ENCODE measurements around the gene SSR2. TPM values are rescaled to one million over a fixed set of nuclear protein-coding genes. Genes with fewer than 3 reads are reported as not detected.

Gene SSR2
- total RNA-seq, 2 experiments from 2014 or later: 143 to 197 TPM

DNA sequence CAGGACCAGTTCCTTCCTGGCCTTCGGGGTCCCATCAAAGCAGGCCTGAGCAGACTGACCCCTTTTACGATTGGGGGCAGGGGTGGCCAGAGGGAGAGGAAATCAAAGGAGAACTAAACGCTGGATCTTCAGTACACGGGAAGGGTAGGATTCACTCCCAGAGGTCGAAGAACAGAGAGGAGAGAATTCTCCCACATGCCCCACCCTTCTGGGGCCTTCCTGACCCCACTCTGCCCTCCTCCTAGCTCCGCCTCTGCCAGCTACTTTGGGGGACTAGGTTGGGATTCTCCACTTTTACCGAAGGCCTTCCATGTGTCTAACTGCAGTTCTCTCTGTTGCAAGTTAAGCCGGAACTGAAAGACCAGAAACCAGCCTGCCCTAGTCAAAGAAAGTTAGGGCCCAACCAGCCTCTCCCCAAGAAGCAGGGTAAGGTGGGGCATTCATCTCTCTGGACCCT, 41.8 kb downstream of the SSR2 start:
- ChIA-PET CTCF (interaction anchor here (0.9 to 3.5 kb wide), 8 partner anchors 9 to 60 kb away, joined by 3 to 27 read pairs (median 6); partner anchors contain the start of gene KHDC4), POLR2A (interaction anchor here (1.1 to 6.5 kb wide), 6 partner anchors 12 to 72 kb away, joined by 3 to 62 read pairs (median 8); partner anchors contain the start of gene KHDC4)
- DNase-seq (peak; percentile 36), ATAC-seq (peak; percentile 4)
- intact Hi-C loops (cut with DNase I, micrococcal nuclease): loop anchor here (1.0 to 5.0 kb wide), 11 partner anchors 9 to 702 kb away; partner anchors contain the start of genes KHDC4 (in 2 of the 2), SYT11 (in 2 of the 2), DAP3 (in 1 of the 2) and GON4L (in 1 of the 2)
- H3K4me3 Mint-ChIP-seq: peak overlapping the region; percentile 100
- H3K36me3 Mint-ChIP-seq (ENCODE audit: low read depth): peaks cover 40% of the 10 kb centered on the region
- peaks cover 64% of the 10 kb centered on the region for H3K4me1 Mint-ChIP-seq
- H3K9me3 Mint-ChIP-seq (ENCODE audit: low read depth): no peaks in the 10 kb centered on the region
- H3K27ac Mint-ChIP-seq: peak overlapping the region; percentile 96
- H3K27me3 Mint-ChIP-seq: no peaks in the 10 kb centered on the region

GRCh38 chr1:155978325-155978972, 42.3 kb downstream of the SSR2 start, which contains the start of gene ARHGEF2:
ARHGEF2 (minus strand) TSS chr1:155978547; CDS start chr1:155978427, 120 bp downstream.
- ChIA-PET CTCF (interaction anchor here (0.9 to 3.5 kb wide), 8 partner anchors 9 to 59 kb away, joined by 3 to 27 read pairs (median 6); partner anchors contain the start of gene KHDC4), POLR2A (interaction anchor here (1.0 to 6.5 kb wide), 7 partner anchors 12 to 71 kb away, joined by 3 to 62 read pairs (median 4); partner anchors contain the start of gene KHDC4)
- intact Hi-C loops (cut with DNase I, micrococcal nuclease): loop anchor here (1.0 to 5.0 kb wide), 11 partner anchors 8 to 701 kb away; partner anchors contain the start of genes KHDC4 (in 2 of the 2), SYT11 (in 2 of the 2), DAP3 (in 1 of the 2) and GON4L (in 1 of the 2)
- peak within 1 kb of the TSS; percentile 96 for H3K27ac Mint-ChIP-seq
- peaks cover 68% of the 10 kb centered on the region for H3K4me1 Mint-ChIP-seq
- H3K9me3 Mint-ChIP-seq (ENCODE audit: low read depth): no peaks in the 10 kb centered on the region
- H3K36me3 Mint-ChIP-seq (ENCODE audit: low read depth): peaks cover 41% of the 10 kb centered on the region
- ATAC-seq (peak; percentile 57), DNase-seq (peak; percentile 88)
- H3K27me3 Mint-ChIP-seq: no peaks in the 10 kb centered on the region
- H3K4me3 Mint-ChIP-seq: peak within 1 kb of the TSS; percentile 100

- ChIA-PET CTCF (interaction anchor here (0.6 to 3.5 kb wide), 17 partner anchors 8 to 357 kb away, joined by 3 to 27 read pairs (median 4); partner anchors contain the start of genes KHDC4 and SSR2), POLR2A (interaction anchor here (0.8 to 6.5 kb wide), 11 partner anchors 10 to 235 kb away, joined by 3 to 62 read pairs (median 4); partner anchors contain the start of genes KHDC4, PMF1 and SYT11)
- peak; percentile 80 for DNase-seq
- peaks cover 45% of the 10 kb centered on the region for H3K36me3 Mint-ChIP-seq (ENCODE audit: low read depth)
- intact Hi-C loops (cut with DNase I, micrococcal nuclease): loop anchor here (1.0 to 5.0 kb wide), 13 partner anchors 8 to 701 kb away; partner anchors contain the start of genes KHDC4 (in 2 of the 2), RIT1 (in 2 of the 2), SYT11 (in 2 of the 2) and DAP3 (in 1 of the 2)
- peak overlapping the region; percentile 96 for H3K27ac Mint-ChIP-seq
- peak overlapping the region; percentile 100 for H3K4me3 Mint-ChIP-seq
- peaks cover 68% of the 10 kb centered on the region for H3K4me1 Mint-ChIP-seq
- H3K9me3 Mint-ChIP-seq (ENCODE audit: low read depth): no peaks in the 10 kb centered on the region
- peak; percentile 20 for ATAC-seq
- no peaks in the 10 kb centered on the region for H3K27me3 Mint-ChIP-seq
These were observed 42.9 kb downstream of the SSR2 start for GRCh38 chr1:155977690-155978324.

GRCh38 chr1:155976913-155977689, 43.6 kb downstream of the SSR2 start:
- peak; percentile 10 for ATAC-seq

DNA sequence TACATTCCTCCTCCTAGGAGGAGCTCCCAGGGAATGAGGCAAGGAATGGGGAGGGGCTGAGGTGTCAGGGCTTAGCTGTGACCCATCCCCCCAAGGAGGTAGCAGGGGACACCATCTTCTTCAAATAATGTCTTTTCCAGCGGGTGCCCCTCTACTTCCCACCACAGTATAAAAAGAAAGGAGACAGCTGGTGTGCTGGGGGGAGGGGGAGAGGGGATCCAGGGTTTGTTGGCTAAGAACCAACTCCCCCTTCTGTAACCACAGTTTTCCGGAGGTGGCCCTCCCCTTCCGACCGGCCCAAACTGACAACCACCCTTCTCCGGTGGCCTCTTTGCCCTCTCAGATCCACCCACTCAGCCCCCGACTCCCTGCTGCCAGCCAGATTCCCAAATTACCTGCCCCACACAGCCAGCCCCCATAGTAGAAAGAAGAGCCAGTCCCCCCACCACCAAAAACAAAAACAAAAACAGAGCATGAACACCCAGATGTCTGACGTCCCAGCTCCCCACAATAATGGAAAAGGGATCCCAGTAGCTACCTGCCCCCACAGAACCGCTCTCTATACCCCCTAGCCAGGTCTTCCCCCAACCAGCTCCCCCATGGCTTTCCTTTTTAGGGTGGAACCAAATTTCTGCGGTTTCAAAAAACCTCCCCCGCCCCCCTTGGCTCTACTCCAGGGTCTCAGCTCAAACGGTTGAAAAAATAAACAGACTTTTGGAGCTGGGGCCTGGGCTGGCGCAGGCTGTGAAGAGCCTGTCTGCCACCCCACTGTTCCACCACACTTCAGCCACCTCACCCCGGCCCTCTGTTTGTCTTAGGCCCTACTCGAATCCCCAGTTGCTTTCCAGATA, 44.5 kb downstream of the SSR2 start:
- H3K4me3 Mint-ChIP-seq: peak overlapping the region; percentile 100
- ChIA-PET POLR2A (interaction anchor here (0.6 to 6.5 kb wide), 8 partner anchors 9 to 218 kb away, joined by 3 to 62 read pairs (median 9); partner anchors contain the start of genes KHDC4 and SLC25A44), CTCF (interaction anchor here (0.6 to 3.5 kb wide), 13 partner anchors 9 to 652 kb away, joined by 3 to 27 read pairs (median 4); partner anchors contain the start of gene KHDC4)
- H3K36me3 Mint-ChIP-seq (ENCODE audit: low read depth): peaks cover 45% of the 10 kb centered on the region
- no peaks in the 10 kb centered on the region for H3K27me3 Mint-ChIP-seq
- intact Hi-C loops (cut with DNase I, micrococcal nuclease): loop anchor here (2.0 to 5.0 kb wide), 5 partner anchors 29 to 699 kb away; partner anchors contain the start of genes DAP3 (in 1 of the 2), GON4L (in 1 of the 2), HCN3 (in 1 of the 2) and RUSC1 (in 1 of the 2)
- peak overlapping the region; percentile 96 for H3K27ac Mint-ChIP-seq
- DNase-seq (peak; percentile 74), ATAC-seq (peak; percentile 11)
- no peaks in the 10 kb centered on the region for H3K9me3 Mint-ChIP-seq (ENCODE audit: low read depth)
- peaks cover 66% of the 10 kb centered on the region for H3K4me1 Mint-ChIP-seq

More at GRCh38 chr1:155976913-155977689, 43.6 kb downstream of the SSR2 start:
- Mint-ChIP-seq H3K4me1 (peaks cover 68% of the 10 kb centered on the region), H3K36me3 (ENCODE audit: low read depth) (peaks cover 49% of the 10 kb centered on the region), H3K27me3 (no peaks in the 10 kb centered on the region), H3K4me3 (peak overlapping the region; percentile 100), H3K27ac (peak overlapping the region; percentile 96), H3K9me3 (ENCODE audit: low read depth) (no peaks in the 10 kb centered on the region)
- intact Hi-C loops (cut with DNase I, micrococcal nuclease): loop anchor here (1.0 to 5.0 kb wide), 7 partner anchors 30 to 700 kb away; partner anchors contain the start of genes DAP3 (in 1 of the 2), GON4L (in 1 of the 2), HCN3 (in 1 of the 2) and RIT1 (in 1 of the 2)
- peak; percentile 54 for DNase-seq
- CTCF ChIA-PET: interaction anchor here (0.6 to 3.5 kb wide), 16 partner anchors 10 to 653 kb away, joined by 3 to 27 read pairs (median 4); partner anchors contain the start of genes KHDC4 and SSR2
- POLR2A ChIA-PET: interaction anchor here (0.7 to 6.5 kb wide), 11 partner anchors 10 to 236 kb away, joined by 3 to 62 read pairs (median 6); partner anchors contain the start of genes KHDC4, PMF1, SLC25A44 and SYT11

- no peak for DNase-seq
- H3K9me3 Mint-ChIP-seq (ENCODE audit: low read depth): no peaks in the 10 kb centered on the region
- intact Hi-C loops (cut with DNase I, micrococcal nuclease): loop anchor here (2.0 to 5.0 kb wide), 5 partner anchors 29 to 698 kb away; partner anchors contain the start of genes DAP3 (in 1 of the 2), GON4L (in 1 of the 2), HCN3 (in 1 of the 2) and RUSC1 (in 1 of the 2)
- H3K36me3 Mint-ChIP-seq (ENCODE audit: low read depth): peaks cover 46% of the 10 kb centered on the region
- no peak for ATAC-seq
- POLR2A ChIA-PET: interaction anchor here (0.6 to 6.5 kb wide), 6 partner anchors 13 to 327 kb away, joined by 3 to 62 read pairs (median 9); partner anchors contain the start of gene KHDC4
- H3K4me1 Mint-ChIP-seq: peaks cover 66% of the 10 kb centered on the region
- H3K27ac Mint-ChIP-seq: peak overlapping the region; percentile 96
- peak overlapping the region; percentile 100 for H3K4me3 Mint-ChIP-seq
- CTCF ChIA-PET: interaction anchor here (0.6 to 3.5 kb wide), 7 partner anchors 14 to 875 kb away, joined by 3 to 27 read pairs (median 5); partner anchors contain the start of gene KHDC4
- no peaks in the 10 kb centered on the region for H3K27me3 Mint-ChIP-seq
These were observed 45.2 kb downstream of the SSR2 start for GRCh38 chr1:155975375-155976061.

DNA sequence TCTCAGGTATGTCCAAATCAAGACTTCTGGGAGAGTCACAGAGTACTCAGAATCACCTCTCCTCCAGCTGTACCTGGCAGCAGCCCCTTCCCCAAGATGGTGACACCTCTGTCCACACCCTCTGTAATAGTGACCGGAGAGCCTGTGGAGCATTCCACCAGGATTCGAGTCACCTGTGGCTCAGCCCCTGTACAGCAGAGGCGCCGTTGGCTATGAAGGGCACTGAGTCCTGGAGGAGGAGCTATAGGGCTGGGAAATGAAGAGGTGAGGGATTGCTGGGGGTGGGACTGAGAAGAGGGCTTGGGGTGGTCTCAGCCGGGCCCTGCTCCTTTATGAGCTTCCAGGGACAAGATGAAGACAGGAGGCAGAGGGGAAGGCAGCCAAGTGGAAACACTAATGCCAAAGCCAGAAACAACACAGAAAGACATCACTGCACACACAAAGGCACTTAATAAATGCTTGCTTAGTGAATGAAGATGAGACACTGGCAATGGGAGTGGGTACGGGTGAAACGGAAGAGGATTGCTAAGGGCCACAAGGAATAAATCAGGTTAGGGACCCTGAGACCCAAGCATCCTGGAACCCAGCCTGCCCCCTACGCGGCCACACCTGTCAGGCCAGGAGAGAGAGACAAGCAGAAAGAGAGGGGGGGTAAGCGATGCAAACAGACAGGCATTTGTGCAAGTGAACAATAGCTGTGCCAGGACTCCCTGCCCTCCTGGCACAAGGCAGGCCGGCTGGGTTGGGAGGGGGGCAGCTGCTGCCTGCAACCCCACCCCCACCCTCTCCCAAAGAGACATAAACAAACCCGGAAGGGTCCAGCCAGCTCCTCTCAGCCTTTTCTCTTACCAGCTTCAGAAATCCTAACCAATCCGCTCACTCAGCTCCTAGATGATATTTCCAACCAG, 46.3 kb downstream of the SSR2 start:
- peaks cover 53% of the 10 kb centered on the region for H3K36me3 Mint-ChIP-seq (ENCODE audit: low read depth)
- DNase-seq (no peak), ATAC-seq (no peak)
- H3K4me1 Mint-ChIP-seq: peaks cover 66% of the 10 kb centered on the region
- POLR2A ChIA-PET: interaction anchor here (0.6 to 6.5 kb wide), 5 partner anchors 28 to 328 kb away, joined by 3 to 62 read pairs (median 5); partner anchors contain the start of gene KHDC4
- CTCF ChIA-PET: interaction anchor here (0.6 to 2.4 kb wide), 8 partner anchors 15 to 874 kb away, joined by 3 to 15 read pairs (median 5); partner anchors contain the start of gene KHDC4
- peak overlapping the region; percentile 96 for H3K27ac Mint-ChIP-seq
- no peaks in the 10 kb centered on the region for H3K9me3 Mint-ChIP-seq (ENCODE audit: low read depth)
- intact Hi-C loops (cut with DNase I, micrococcal nuclease): loop anchor here (5.0 kb wide), 4 partner anchors 117 to 697 kb away; partner anchors contain the start of genes DAP3 (in 1 of the 2), GON4L (in 1 of the 2), HCN3 (in 1 of the 2) and RUSC1 (in 1 of the 2)
- peak overlapping the region; percentile 100 for H3K4me3 Mint-ChIP-seq
- H3K27me3 Mint-ChIP-seq: no peaks in the 10 kb centered on the region

DNA sequence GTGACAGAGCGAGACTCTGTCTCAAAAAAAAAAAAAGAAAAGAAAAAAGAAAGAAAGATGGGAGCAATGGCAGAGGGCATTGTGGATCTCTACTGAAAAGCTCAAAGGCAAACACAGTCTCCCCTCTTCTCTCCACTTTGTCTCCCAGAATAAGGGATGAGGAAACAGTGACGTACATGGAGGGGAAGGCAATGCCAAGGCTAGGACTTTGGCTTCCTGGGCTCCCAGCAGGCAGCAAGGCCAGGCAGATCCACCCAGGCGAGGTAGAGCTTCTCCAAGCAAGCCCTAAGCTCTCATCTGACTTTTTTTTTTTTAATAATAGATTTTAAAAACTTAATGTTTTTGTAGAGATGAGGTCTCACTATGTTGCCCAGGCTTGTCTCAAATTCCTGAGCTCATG, 47.0 kb downstream of the SSR2 start:
- CTCF ChIA-PET: interaction anchor here (1.4 to 2.4 kb wide), 4 partner anchors 15 to 92 kb away, joined by 3 to 15 read pairs (median 5); no protein-coding TSS in a partner anchor
- POLR2A ChIA-PET: interaction anchor here (0.6 to 6.5 kb wide), 3 partner anchors 35 to 110 kb away, joined by 3 to 62 read pairs (median 7); partner anchors contain the start of gene KHDC4

More for the DNA sequence above, 47.0 kb downstream of the SSR2 start:
- intact Hi-C loops (cut with DNase I, micrococcal nuclease): no loop called here
- Mint-ChIP-seq H3K4me3 (no peak overlapping the region), H3K9me3 (ENCODE audit: low read depth) (no peaks in the 10 kb centered on the region), H3K27me3 (no peaks in the 10 kb centered on the region), H3K4me1 (peaks cover 72% of the 10 kb centered on the region), H3K36me3 (ENCODE audit: low read depth) (peaks cover 56% of the 10 kb centered on the region), H3K27ac (peak overlapping the region; percentile 82)
- ATAC-seq: no peak
- DNase-seq: no peak
